HUES64 (cell line): Measurements from ENCODE around the gene BMP7.

Experiments used
- H3K27ac ChIP-seq: 2 replicates; pipeline ENCODE4 v1.7.0; 2013; ENCODE audit warnings: low read depth, low read length, inconsistent platforms
- H3K27me3 ChIP-seq: 2 replicates; pipeline ENCODE4 v1.6.1; 2013; ENCODE audit warnings: mild to moderate bottlenecking, low read length; ENCODE audit not compliant: insufficient read depth
- H3K36me3 ChIP-seq: 2 replicates; pipeline ENCODE4 v1.6.1; 2013; ENCODE audit warnings: mild to moderate bottlenecking, low read length; ENCODE audit not compliant: insufficient read depth
- H3K4me1 ChIP-seq: 2 replicates; pipeline ENCODE4 v1.6.1; 2013; ENCODE audit warnings: mild to moderate bottlenecking, low read length, moderate library complexity; ENCODE audit not compliant: insufficient read depth
- H3K4me3 ChIP-seq: 2 replicates; pipeline ENCODE4 v1.5.1; 2013; ENCODE audit warnings: mild to moderate bottlenecking, low read length, moderate library complexity
- H3K9ac ChIP-seq: 2 replicates; pipeline ENCODE4 v1.6.1; 2013; ENCODE audit warnings: mild to moderate bottlenecking, low read depth, low read length
- H3K9me3 ChIP-seq: 2 replicates; pipeline ENCODE4 v1.6.1; 2013; ENCODE audit warnings: low read depth, low read length; ENCODE audit not compliant: insufficient read depth
- WGBS: fragments of 150-250, 120-280 bp; methylation state at CpG from one replicate; pipeline ENCODE4 v1.1.7; 2013; ENCODE audit warnings: missing lambda C conversion rate; 5-methylcytosine and 5-hydroxymethylcytosine counted together

Gene BMP7

DNA sequence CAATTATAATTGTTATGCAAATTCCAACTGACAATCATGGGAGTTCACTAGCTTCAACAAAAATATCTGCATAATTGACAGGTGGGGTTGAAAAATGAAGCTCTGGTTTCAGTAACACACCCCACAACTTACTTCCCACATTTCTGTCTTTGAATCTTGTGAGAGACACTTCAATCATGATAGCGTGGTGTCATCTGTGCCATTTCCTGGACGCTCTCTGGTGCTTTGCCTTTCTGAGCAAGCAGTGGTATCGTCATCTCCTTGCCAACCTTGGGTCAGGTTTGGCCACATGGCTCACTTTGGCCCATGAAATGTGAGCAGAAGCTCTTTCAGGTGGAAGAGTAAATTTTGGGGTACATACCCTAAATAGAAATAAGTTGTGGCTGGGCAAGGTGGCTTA lies 10.2 kb downstream of the BMP7 start:
- no peaks in the 10 kb centered on the region for H3K36me3 ChIP-seq
- no peak overlapping the region for H3K4me3 ChIP-seq
- no peaks in the 10 kb centered on the region for H3K9me3 ChIP-seq
- peaks cover 65% of the 10 kb centered on the region for H3K4me1 ChIP-seq
- peaks cover 10% of the 10 kb centered on the region for H3K27me3 ChIP-seq
- H3K27ac ChIP-seq, result no peak overlapping the region
- whole genome bisulfite sequencing, result 93% methylated on average over 3 of the region's 3 CpGs
- H3K9ac ChIP-seq, result no peak overlapping the region

DNA sequence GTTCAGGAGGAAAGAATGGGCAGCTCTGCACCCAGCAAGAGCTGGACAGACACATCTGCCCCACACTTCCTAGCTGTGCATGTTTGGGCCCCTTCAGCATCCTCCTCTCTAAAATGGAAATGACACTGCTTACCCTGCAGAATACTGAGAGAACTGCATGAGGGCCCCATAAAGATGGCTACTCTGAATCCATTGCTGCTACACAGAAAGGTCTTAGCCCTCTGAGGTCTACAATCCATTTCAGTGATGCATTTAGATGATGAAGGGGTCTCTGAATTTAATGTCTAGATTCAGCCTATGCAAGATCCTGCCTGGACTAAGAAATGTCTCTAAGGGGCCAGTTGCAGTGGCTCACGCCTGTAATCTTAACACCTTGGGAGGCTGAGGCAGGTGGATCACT lies 11.3 kb downstream of the BMP7 start:
- Histone ChIP-seq H3K4me1 (peaks cover 63% of the 10 kb centered on the region), H3K9ac (no peak overlapping the region), H3K4me3 (no peak overlapping the region), H3K9me3 (no peaks in the 10 kb centered on the region), H3K27me3 (peaks cover 3% of the 10 kb centered on the region), H3K36me3 (no peaks in the 10 kb centered on the region), H3K27ac (no peak overlapping the region)
- 88% methylated on average over 1 of the region's 1 CpG for WGBS

DNA sequence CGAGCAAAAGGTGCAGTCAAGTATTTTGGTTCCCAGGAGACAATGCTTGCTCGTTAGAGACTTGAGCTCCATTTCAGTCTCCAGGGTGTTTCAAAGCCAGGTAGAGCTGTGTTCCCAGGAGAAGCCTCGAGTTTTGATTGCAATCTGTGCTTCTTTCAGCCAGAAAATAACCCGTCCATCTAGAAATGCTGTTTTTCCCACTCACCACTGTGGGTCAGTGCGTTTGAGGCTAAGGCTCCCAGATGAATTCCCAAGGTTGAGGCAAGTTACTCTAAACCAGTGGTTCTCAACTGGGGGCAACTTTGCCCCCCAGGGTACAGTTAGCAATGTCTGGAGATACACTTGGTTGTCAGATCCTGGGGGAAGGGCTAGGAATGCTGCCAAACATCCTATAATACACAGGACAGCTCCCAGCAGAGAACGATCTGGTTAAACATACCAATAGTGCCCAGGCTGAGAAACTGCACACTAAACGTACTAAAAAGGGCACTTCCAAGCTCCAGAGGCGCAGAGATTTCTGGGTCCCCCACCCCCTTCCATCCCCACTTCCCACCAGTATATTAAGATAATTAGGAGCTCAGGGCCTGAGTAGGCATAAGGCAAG lies 13.8 kb downstream of the BMP7 start:
- Histone ChIP-seq H3K27ac (0 out of 2 replicates have a peak overlapping the region, but pooled peaks have one; percentile 30), H3K4me1 (peaks cover 37% of the 10 kb centered on the region), H3K9ac (no peak overlapping the region), H3K36me3 (no peaks in the 10 kb centered on the region), H3K9me3 (no peaks in the 10 kb centered on the region), H3K27me3 (no peaks in the 10 kb centered on the region), H3K4me3 (no peak overlapping the region)
- WGBS, result 81% methylated on average over 8 of the region's 8 CpGs

DNA sequence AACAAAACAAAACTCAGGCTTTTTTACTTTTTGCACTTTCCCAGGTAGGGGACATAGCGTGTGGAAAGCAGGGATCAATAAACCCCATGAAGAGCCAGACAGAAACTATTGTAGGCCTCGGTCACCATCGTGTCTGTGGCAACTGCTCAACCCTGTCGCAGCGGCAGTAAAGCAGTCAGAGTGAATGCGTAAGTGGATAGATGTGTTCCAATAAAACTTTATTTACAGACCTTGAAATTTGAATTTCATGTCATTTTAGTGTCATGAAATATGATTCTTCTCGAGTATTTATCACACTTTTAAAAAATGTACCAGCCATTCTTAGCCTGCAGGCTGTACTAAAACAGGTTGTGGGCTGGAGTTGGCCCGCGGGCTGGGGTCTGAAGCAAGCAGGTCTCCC lies 14.5 kb downstream of the BMP7 start:
- Histone ChIP-seq H3K27me3 (no peaks in the 10 kb centered on the region), H3K4me1 (peaks cover 33% of the 10 kb centered on the region), H3K9ac (no peak overlapping the region), H3K4me3 (no peak overlapping the region), H3K36me3 (no peaks in the 10 kb centered on the region), H3K27ac (no peak overlapping the region), H3K9me3 (no peaks in the 10 kb centered on the region)
- WGBS, result 91% methylated on average over 9 of the region's 9 CpGs

- H3K4me3 ChIP-seq, result no peak overlapping the region
- H3K36me3 ChIP-seq, result no peaks in the 10 kb centered on the region
- H3K27me3 ChIP-seq, result no peaks in the 10 kb centered on the region
- 69% methylated on average over 7 of the region's 7 CpGs for WGBS
- peaks cover 33% of the 10 kb centered on the region for H3K4me1 ChIP-seq
- peak overlapping the region; percentile 23; the same call in 1 of the 2 replicates for H3K27ac ChIP-seq
- no peaks in the 10 kb centered on the region for H3K9me3 ChIP-seq
- H3K9ac ChIP-seq, result no peak overlapping the region
Measured at GRCh38 chr20:57251344-57251743, 15.1 kb downstream of the BMP7 start.

- H3K4me1 ChIP-seq, result peaks cover 28% of the 10 kb centered on the region
- no peak overlapping the region for H3K9ac ChIP-seq
- 79% methylated on average over 15 of the region's 15 CpGs for WGBS
- no peaks in the 10 kb centered on the region for H3K9me3 ChIP-seq
- no peak overlapping the region for H3K4me3 ChIP-seq
- no peaks in the 10 kb centered on the region for H3K27me3 ChIP-seq
- no peaks in the 10 kb centered on the region for H3K36me3 ChIP-seq
- peak overlapping the region; percentile 41 for H3K27ac ChIP-seq
Measured at GRCh38 chr20:57250607-57251343, 15.7 kb downstream of the BMP7 start.

DNA sequence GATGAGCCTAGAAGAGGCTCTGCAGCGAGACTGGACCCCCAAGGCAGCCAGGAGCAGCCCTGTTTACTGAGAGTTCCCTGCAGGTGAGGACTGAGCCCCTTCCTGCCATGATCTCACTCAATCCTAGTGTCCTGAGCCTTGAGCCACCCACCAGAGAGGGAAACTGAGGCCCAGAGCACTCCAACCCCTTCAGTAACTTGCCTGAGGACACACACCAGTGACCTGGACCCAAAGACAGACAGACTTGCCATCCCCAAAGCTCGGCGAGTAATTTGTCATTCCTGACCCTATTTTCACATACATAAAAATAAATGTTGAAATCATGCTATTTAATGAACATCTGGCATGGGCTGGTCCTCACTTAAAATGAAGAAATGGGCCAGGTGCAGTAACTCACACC lies 16.7 kb downstream of the BMP7 start:
- Histone ChIP-seq H3K4me1 (peaks cover 28% of the 10 kb centered on the region), H3K9ac (no peak overlapping the region), H3K4me3 (no peak overlapping the region), H3K9me3 (no peaks in the 10 kb centered on the region), H3K27me3 (no peaks in the 10 kb centered on the region), H3K36me3 (no peaks in the 10 kb centered on the region), H3K27ac (no peak overlapping the region)
- WGBS, result 98% methylated on average over 3 of the region's 3 CpGs

- WGBS, result 95% methylated on average over 5 of the region's 5 CpGs
- Histone ChIP-seq H3K36me3 (no peaks in the 10 kb centered on the region), H3K9ac (no peak overlapping the region), H3K4me1 (peaks cover 32% of the 10 kb centered on the region), H3K4me3 (no peak overlapping the region), H3K9me3 (no peaks in the 10 kb centered on the region), H3K27ac (no peak overlapping the region), H3K27me3 (no peaks in the 10 kb centered on the region)
Measured at GRCh38 chr20:57249073-57249472, 17.4 kb downstream of the BMP7 start.

DNA sequence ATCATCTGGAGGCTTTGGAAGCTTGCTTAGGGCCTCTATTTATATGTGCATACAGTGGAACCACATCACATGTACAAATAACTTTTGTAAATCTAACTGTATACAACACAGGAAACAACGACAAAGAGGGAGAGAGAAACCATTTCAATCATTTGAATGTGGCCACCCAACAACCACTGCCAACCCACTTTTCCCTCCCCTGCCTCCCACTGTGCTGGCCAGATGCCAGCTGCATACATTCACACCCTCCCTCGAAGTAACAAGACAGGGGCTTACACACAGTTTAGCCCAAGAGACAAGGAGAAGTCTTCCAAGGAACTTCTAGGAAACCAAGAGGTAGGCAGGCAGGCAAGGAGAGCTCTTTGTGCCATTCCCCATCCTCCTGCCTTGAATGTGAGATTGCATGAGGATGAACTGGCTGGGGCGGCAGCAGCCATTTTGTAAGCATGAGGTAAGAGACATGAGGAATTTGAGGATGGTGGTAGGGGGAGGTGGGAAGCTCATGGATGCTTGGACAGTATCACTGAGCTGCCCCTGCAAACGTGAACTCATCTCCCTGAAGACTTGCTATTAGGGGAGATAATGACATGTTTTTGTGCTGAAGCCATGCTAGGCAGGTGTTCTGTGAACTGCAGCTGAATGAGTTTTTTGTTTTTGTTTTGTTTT lies 18.2 kb downstream of the BMP7 start:
- no peak overlapping the region for H3K9ac ChIP-seq
- no peaks in the 10 kb centered on the region for H3K36me3 ChIP-seq
- peaks cover 32% of the 10 kb centered on the region for H3K4me1 ChIP-seq
- no peak overlapping the region for H3K4me3 ChIP-seq
- no peaks in the 10 kb centered on the region for H3K27me3 ChIP-seq
- 92% methylated on average over 4 of the region's 4 CpGs for WGBS
- no peak overlapping the region for H3K27ac ChIP-seq
- H3K9me3 ChIP-seq, result no peaks in the 10 kb centered on the region

DNA sequence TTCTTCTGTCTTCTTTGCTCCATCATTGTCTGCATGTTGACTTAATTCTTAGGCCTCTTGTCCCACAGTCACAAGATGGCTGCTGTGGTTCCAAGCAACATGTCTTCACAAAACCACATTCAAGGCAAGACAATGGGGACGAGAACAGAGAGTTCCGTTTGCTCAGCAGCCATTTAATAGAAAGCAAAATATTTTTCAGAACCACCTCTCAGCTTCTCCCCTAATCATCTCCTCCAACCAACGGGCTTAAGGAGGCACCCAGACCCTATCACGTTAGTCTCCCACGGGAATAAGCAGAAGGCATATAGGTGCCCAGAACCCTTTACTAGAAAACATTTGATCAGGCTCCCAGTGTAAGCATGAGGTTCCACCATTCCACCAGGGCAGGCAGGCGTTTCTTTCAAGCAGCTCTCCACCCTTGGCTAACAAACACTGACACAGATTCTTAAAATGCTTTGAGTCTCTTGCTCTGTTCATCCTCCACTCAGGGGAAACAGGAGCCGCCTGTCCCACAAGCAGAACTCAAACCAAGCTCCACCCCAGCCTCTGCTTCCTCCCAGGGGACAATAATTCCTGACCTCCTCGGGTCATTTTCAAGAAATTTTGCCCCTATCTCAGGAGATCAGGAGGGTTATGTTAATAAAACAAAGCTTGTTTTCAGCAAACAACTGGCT lies 19.0 kb downstream of the BMP7 start:
- Histone ChIP-seq H3K36me3 (no peaks in the 10 kb centered on the region), H3K9me3 (no peaks in the 10 kb centered on the region), H3K9ac (no peak overlapping the region), H3K27ac (no peak overlapping the region), H3K4me3 (no peak overlapping the region), H3K4me1 (peaks cover 24% of the 10 kb centered on the region), H3K27me3 (no peaks in the 10 kb centered on the region)
- WGBS, result 92% methylated on average over 8 of the region's 8 CpGs

DNA sequence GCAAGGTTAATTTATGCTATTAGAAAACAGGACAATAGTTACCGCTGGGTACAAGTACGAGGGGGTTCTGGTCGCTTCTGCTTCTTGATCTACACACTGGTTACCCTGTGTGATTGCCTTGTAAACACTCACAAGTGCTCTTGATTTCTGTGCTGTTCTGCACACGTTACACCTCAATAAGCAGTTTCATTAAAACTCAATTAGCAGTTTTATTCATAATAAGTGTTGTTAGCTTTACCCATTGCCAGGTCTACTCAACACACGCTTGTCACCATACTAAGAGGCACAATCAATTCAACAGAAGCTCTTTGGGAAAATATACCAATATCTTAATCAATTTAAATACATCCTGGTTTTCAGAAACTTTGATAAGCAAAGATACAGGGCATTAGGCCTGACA lies 20.4 kb downstream of the BMP7 start:
- Histone ChIP-seq H3K9me3 (no peaks in the 10 kb centered on the region), H3K4me3 (no peak overlapping the region), H3K27ac (no peak overlapping the region), H3K9ac (no peak overlapping the region), H3K36me3 (no peaks in the 10 kb centered on the region), H3K4me1 (peaks cover 11% of the 10 kb centered on the region; the same call in 1 of the 2 replicates), H3K27me3 (no peaks in the 10 kb centered on the region)
- WGBS, result 95% methylated on average over 5 of the region's 5 CpGs
